Activated CD4-positive, alpha-beta T cell treated with anti-CD3 and anti-CD28 coated beads, Interleukin-2, Interleukin-4, amounts not matched to agents 100 ng/mL and 50 ng/mL, durations not matched to agents 16 hours and 8 hours (primary cell): ENCODE results near the gene RIMS1.

ENCODE experiments used
- DNase-seq: peaks from one replicate; pipeline ENCODE4 v3.0.0-alpha.2; 2020; ENCODE audit warnings: low spot score

RIMS1 gene

DNA sequence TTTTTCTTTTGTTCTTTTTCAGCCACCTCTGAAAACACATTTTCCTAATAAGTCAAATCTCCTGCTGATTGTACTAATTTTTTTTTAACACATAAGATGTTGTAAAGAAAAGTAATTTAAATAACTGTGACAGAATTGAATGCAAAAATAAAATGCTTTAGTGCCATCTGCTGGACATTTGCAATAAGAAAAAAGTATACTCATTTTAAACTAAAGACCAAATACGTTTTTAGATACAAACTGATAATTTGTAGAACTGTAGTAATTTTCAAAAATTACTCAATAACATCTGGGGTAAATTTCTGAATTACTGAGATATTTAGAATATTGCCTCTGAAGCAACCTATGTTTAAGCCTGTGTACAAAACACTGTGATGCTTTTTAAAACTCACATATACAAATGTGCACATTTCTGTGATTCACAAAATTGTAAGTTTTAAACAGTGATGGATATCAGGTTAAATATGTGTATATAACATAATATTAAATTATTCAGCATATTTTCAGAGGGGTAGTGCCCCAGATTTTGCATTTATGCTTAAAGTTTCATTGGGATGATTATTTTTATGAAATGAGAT, 198.7 kb downstream of the RIMS1 start:
- DNase-seq: peak; percentile 6

DNA sequence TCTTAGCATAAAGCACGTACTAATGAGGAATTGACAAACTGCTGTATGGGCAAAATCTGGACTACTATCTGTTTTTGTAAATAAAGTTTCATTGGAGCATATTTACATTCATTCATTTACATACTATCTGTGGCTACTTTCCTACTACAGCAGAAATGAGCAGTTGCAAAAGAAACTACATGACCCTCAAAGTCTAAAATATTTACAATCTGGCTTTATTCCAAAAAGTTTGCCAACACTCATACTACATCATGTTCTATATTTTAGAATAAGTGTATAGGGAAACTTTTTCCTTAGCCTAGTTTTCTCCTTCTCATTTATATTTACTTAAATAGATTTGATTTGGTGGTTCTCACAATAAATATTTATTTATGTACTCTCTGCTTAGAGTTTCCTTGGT, 208.2 kb downstream of the RIMS1 start:
- DNase-seq: no peak

DNA sequence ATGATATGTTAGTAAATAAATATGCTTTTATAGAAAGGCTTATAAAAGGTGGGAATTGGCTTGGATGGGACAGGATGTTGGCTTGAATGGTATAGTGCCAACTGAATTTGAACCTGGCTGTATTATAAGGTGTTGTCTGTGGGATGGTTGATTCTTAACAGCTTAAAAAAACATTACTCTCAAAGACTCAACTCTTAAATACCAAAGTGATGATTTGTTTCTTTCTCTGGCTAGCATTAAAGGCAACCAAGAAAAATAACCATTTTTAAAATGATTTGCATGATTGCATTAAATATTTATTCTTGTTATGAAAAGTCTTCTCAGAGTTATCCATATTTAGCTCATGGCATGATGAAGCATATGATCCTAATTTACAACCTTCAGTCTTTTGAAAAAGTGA, 216.2 kb downstream of the RIMS1 start:
- DNase-seq: no peak

DNA sequence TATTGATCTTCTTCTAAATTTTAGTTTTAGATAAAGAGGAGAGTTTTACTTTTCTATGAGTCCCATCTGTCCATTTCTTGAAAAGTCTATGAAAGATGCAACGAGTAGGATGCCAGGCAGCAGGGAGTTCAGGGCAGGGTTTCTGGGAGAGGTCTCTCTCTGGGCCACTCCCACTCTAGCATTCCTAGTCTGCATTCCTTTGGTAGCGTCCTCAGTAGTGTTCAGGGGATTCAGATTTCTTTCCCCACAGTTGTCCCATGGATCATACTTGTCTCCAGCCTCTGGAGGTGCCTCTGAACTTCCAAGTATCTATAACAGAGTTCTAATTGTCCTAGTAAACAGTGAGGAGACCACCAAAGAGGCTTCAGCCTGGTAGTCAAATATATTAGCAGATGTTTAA, 225.3 kb downstream of the RIMS1 start:
- DNase-seq: no peak

DNA sequence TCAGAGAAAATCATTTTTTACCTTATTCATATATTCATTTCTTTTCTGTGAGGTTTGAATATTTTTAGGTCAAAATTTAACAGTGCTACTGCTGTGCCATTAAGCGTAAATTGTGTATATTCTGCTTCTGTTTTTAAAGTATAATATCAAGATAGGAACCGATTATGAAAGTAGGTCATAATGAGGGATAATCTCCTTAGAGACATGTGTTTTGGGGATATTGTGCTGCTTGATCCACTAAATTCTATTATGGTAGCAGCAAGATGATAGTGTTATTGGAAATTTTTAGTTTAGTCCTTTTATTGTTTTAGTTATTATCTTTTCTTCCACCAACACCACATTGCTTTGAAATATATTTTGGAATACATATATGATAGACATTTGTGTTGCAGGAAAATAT, 244.0 kb downstream of the RIMS1 start:
- no peak for DNase-seq

DNA sequence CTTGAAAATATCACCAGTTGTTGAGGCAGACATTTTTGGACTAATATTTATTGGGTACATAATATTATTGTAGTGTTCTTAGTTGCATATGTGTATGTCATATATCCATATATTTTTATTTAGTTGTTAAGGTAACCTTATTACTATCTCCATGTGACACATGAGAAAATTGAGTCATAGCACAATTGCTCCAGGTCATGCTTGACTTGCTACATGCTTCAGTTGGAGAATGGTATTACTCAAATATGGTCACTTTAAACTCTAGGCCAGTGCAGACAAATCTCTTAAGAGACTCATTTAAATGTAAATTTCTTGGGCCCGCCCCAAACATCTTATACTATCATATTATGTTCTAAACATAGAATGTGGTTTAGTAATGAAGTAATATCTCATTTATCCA, 246.1 kb downstream of the RIMS1 start:
- DNase-seq: no peak

DNA sequence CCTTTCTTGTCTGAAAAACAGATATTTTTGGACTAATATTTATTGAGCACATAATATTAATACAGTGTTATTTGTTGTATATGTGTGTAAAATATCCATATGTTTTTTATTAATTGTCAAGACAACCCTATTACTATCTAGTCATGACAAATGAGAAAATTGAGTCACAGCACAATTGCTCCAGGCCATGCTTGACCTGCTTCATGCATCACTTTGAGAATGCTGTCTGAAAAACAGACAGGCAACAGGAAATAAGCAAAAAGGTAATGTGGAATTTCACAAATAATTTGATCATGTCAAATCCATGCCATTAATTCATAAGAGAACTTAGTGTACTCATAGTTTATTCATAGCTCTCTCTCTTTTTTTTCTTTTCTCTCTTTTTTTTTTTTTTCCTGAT, 246.5 kb downstream of the RIMS1 start:
- DNase-seq: no peak

DNA sequence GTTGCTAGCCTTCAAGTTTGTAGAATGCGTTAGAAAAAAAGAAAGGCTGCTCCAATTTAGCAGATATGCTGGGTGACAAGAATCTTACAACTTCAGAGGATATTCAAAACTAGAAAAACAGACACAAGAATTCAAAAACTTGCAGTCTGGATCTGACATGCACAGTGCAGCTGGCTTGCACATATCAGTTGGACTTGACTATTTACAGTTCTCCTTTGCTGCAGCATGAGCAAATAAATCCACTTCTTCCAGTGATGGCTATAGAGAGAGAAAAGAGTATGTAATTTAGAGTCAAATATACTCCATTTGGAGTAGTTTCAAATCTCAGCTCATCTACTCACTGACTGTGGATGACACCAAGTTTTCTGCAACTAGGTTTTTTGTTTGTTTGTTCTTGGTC, 247.0 kb downstream of the RIMS1 start:
- no peak for DNase-seq

DNA sequence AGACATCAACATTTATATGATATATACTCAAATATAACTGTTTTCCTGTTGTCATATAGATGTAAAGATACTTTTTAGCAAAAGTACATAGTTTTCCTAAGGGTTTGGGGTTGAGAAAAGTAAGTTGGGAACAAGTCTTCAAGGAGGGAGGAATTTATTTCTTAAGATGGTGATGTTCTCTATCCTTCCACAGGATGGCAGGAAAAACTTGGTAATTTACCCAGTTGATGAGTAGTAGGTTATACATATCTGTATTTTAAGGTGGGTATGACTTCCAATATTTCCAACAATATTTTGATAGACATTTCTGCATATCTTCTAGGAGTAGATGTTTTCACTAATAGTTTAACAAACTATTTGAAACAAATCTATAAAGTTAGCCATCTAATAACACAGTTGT, 254.4 kb downstream of the RIMS1 start:
- no peak for DNase-seq

DNA sequence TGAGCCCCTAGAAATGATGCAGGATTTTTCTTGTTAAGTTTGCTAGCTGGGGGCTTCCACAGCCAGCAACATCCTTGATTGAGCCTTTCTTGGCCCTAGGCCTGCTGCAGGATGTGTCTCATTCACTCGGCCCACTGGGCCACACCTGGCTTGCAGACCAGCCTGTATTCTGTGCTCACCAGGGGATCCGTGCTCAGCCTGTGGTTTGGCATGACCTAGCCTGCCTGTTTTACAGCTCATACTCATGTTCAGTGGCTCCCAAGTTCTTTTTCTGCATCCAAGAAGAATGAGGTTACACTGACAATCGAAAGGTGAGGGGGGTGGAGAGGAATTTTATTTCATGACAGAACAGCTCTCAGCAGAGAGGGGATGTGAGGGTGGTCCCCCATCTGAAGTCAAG, 263.4 kb downstream of the RIMS1 start:
- no peak for DNase-seq

DNA sequence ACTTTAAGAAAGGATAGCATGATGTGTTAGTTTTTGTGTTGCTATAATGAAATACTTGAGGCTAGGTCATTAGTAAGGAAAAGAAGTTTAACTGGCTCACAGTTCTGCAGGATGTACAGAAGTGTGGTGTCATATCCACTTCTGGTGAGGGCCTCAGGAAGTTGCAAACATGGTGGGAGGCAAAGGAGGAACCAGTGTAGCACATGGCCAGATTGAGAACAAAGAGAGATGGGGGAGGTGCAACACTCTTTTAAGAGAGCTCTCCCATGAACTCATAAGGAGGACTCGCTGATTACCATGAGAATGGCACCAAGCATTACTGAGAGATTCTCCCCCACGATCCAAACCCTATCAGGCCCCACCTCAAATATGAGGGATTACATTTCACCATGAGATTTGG, 265.4 kb downstream of the RIMS1 start:
- DNase-seq: no peak

DNA sequence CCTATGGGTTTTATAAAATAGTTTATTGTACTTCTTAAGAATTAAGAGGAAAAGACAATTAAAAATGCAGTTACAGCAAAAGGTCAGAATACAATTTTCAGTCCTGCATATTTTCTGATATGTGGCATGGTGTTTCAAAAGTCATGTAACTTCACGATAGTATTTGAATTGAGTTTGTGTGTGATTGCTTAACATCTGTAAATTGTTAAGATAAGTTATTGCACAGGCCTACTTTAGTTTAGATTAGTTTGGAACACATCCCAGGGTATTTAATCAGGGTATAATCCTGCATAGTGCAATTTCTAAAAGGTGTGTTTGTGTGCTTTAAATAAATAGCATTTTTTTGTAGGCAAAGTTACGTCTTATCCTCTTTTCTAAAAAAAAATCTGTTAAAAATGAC, 289.6 kb downstream of the RIMS1 start:
- no peak for DNase-seq

DNA sequence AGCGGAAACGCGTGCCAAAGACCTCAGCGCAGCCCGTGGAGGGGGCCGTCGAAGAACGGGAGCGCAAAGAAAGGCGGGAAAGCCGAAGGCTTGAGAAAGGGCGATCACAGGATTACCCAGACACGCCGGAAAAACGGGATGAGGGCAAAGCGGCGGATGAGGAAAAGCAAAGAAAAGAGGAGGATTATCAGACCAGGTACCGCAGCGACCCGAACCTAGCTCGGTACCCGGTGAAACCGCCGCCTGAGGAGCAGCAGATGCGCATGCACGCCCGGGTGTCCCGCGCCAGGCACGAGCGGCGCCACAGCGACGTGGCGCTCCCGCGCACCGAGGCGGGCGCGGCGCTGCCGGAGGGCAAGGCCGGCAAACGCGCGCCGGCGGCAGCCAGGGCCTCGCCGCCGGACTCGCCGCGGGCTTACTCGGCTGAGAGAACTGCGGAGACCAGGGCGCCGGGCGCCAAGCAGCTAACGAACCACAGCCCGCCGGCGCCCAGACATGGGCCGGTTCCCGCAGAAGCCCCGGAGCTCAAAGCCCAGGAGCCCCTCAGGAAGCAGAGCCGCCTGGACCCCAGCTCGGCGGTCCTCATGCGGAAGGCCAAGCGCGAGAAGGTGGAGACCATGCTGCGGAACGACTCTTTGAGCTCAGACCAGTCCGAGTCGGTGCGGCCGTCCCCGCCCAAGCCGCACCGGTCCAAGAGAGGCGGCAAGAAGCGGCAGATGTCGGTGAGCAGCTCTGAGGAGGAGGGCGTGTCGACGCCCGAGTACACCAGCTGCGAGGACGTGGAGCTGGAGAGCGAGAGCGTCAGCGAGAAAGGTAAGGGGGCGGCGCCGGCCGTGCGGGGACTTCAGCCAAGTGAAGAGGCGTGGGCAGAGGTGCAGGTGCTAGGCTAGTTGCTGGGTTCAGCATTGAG, 296.2 kb downstream of the RIMS1 start:
- DNase-seq: no peak

DNA sequence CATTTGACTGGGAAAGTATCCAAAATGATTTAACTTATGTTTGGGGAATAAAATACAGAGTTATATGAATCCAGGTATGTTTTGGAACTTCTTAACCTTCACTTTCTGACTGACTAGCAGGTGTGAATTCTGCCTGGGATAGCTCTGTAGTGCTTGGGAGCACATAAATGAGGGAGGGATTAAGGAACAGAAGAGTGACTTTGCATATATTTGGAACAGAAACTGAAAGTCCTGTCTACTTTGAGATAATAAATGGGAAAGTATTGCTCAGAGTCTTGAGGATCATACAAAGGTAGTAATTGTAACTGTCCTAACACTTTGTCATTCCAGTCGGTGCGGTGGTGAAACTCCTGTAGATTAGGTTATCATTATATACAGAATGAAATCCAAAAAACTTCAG, 317.6 kb downstream of the RIMS1 start:
- no peak for DNase-seq

DNA sequence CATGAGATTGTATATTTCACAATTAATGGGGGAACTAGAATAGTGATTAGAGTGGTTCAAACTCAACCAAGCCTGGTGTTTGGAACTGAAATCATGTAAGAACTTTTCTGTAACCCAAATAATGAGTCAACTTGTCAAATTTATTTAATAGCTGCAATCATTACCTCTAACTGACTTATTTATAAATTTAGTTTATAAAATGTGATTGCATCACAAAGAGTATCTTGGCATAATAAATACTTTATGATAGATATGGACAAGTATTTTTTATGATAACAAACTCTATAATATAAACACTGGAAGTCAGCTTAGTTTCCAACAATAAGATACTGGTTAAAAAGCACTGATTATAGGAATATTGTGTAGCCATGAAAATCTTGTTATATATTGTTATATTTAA, 319.1 kb downstream of the RIMS1 start:
- DNase-seq: no peak

DNA sequence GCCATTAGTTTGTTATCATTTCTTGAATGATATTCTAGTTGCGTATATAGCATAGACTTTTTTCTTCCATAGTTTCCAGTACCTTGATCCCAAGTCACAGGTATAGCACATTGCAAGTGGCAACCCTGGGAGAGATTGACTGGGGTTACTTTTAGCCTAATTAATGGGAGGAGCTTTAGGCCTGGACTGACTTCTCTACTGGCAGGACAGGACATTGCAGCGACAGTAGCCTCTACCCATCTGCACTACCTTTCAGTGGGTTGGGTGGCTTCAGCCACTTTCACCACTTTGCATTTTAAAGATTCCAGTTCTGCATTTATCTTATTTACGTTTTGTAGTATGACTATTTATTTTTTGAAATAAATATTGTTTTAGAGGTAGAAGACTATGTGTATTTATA, 320.3 kb downstream of the RIMS1 start:
- DNase-seq: no peak

DNA sequence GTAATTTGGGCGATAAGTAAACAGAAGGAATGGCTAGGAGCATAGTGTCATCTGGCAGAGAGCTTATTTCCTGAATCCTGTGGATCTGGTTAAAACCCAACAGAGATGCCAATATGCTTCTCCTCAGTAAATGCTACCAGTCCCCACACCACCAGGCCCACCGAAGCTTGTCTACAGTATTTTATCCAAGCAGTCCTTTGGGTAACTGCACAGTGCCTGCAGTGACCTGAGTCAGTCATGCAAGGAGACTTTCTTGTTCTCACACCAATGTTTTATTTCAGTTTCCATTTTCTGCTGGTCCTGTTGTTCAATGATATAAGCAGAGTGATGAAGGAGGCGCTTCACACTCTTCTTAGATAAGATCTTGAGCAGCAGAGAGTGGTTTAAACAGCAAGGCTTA, 326.3 kb downstream of the RIMS1 start:
- no peak for DNase-seq

DNA sequence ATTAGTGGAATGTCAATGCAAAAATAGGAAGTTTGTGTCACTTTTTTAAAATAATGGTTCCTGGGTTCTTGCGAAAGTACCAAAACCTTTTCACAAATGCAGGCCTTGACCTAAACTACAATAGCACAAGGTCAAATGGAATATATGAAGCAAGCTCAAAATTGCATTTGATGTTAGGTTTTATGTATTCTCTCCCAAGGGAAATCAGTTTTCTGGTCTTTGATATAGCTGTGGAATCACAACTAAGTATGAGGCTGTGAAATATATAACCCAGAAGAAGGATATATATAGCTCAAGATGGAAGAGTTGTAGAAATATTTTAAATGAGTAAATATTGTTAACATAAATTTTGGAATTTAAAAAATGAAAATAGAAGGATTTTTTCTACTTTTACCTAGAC, 327.3 kb downstream of the RIMS1 start:
- no peak for DNase-seq

DNA sequence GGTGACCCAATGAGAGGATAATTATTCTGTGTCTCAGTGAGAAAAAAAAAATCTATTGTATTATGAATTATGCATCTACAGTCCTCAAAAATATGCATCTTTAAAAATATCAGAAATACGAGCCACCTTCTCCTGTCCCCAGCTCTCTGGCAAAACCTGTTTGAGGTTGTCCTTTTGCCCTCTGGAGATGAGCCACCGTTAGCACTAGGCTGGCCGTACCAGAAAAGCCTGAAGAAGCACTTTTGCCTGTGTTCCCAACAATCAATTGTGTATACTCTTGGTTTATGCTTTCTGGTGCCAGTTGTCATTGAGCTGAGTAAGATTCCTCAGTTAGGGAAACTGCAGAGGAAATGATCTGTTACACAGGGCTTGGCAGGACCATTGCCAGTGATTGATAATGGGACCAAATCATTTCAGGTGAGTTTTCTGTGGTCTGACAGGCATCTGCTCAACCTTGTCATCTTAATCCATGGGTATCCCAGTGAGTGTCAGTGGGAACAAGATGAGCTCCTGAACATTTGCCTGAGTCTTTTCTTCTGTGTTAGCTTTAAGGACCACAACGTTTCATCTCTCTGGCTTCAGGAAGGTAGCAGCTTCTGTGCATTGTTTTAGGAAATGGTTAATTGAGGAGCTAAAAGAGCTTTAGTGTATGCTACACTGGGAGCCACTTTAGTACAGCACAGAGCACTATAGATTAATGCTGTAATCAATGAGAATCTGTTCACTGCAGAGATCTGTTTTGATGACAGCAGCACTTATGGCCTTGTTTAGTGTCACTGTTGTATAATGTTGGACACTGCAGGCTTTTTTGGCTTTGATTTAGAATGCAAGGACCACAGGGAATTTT, 330.1 kb downstream of the RIMS1 start:
- no peak for DNase-seq

DNA sequence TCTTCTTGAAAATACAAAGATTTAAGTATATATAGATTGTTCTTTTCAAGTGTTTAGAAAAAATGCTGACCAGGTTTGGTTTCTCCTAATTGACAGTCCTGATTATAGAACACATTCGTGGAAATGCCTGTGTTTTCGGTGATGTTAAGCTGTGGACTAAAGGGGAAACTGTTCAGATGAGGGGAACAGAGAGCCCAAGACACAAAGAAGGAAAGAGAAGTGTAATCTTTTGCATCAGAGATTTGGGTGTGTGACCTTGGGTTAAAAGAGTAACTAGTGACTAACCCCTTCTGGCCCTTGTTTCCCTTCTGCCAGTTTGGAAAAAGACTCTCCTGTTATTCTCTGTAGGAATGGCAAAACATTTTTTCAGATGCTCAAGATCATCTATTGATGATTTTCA, 331.3 kb downstream of the RIMS1 start:
- no peak for DNase-seq

DNA sequence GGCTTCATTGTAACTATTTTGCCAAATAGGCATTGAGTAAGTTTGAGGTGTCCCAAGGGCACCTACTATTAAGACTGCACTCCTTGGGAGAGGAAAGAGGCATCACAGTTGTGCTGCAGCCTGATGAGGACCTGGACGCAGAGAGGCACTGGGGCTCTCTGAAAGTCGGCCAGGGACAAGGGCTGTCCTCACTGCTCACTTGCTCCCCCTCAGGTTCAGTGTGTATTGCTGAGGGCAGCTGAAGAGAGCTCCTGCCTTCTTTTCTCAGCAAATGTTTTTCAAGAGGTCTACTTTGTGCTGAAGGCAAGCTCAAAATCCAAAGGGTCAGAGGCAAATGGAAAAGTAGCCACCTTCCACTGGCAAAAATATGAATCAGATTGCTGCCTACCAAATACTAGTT, 331.8 kb downstream of the RIMS1 start:
- DNase-seq: no peak

DNA sequence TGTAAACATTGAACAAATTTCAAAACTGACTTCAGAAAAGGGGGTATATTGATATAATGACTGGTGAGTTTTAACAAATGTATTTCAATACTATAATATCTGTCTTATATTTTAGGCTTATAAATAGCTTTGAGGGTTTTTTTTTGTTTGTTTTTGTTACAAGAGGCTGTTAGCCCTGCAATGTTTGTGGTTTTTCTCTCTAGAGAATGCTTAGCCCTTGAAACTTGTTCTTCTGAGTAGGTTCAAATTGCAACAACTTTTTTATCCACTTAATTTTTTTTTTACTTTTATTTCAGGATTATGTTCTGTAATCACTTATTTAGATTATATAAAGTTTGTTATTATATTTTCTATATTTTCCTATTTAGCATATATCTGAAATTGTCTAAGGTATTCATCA, 333.2 kb downstream of the RIMS1 start:
- no peak for DNase-seq

DNA sequence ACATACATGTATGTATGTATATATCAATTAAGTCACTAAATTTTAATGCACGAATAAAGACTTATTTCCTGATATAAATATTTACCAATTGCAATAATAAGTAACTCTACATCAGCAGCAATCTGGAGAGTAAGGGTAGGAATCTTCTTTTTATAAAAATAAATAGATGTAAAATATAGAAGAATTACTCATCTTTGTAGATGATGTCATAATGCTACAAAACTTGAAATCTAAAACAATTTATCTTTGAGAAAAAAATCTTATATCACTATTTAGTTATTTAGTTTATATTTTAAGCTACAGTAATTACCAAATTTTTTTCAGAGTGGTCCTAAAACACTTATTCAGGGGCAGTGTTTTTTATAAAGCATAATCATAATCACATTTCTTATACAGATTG, 351.7 kb downstream of the RIMS1 start:
- DNase-seq: no peak
